Loucy (cell line): ENCODE data around the gene C22orf42.

Source experiments
- EZH2phosphoT487 ChIP-seq: fragments of 200-600 bp; IDR thresholded peaks from 2 replicates; pipeline ENCODE4 v1.6.1; 2018; ENCODE audit warnings: antibody characterized with exemption, mild to moderate bottlenecking, moderate library complexity, borderline replicate concordance
- TF ChIP-seq, protein P1 (sequence below): fragments of 200-600 bp; sonication (generic); conservative IDR thresholded peaks from 2 replicates; pipeline ENCODE4 v1.5.1; 2014; ENCODE audit warnings: mild to moderate bottlenecking, antibody characterized with exemption, low read length

DNA sequence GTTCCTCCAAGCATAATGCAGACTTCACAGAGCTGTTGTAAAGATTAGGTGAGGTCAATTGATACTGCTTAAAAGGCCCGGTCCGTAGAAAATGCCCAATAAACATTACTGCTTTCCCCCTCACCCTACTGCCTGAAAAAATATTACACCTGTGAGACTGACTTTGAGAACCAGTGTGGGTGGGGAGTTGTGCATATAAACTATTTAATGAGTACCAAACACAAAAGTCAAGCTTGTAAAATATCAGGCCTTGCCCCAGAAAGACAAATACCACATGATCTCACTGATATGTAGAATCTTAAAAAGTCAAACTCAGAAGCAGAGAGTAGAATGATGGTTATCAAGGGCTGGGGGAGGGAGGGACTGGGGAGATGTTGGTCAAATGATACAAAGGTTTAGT is 46.7 kb downstream of the C22orf42 start:
- TF ChIP-seq, protein P1, sequence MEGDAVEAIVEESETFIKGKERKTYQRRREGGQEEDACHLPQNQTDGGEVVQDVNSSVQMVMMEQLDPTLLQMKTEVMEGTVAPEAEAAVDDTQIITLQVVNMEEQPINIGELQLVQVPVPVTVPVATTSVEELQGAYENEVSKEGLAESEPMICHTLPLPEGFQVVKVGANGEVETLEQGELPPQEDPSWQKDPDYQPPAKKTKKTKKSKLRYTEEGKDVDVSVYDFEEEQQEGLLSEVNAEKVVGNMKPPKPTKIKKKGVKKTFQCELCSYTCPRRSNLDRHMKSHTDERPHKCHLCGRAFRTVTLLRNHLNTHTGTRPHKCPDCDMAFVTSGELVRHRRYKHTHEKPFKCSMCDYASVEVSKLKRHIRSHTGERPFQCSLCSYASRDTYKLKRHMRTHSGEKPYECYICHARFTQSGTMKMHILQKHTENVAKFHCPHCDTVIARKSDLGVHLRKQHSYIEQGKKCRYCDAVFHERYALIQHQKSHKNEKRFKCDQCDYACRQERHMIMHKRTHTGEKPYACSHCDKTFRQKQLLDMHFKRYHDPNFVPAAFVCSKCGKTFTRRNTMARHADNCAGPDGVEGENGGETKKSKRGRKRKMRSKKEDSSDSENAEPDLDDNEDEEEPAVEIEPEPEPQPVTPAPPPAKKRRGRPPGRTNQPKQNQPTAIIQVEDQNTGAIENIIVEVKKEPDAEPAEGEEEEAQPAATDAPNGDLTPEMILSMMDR: no peak
- TF ChIP-seq EZH2phosphoT487: no peak
